OCI-LY1 (cell line): ENCODE measurements around the gene CHRM2.

Source experiments
- H2AFZ ChIP-seq: fragments of 200-600 bp; sonication (generic), shearing (Covaris generic); 2 replicates; pipeline ENCODE4 v1.6.0; 2014; ENCODE audit warnings: antibody characterized with exemption, mild to moderate bottlenecking, low read length
- H3F3A ChIP-seq: fragments of 200-600 bp; sonication (generic), shearing (Covaris generic); 2 replicates; pipeline ENCODE4 v1.6.0; 2014; ENCODE audit warnings: mild to moderate bottlenecking, antibody characterized with exemption, low read length, moderate library complexity; ENCODE audit not compliant: insufficient read depth
- H3K27ac ChIP-seq: fragments of 200-600 bp; sonication (generic); 2 replicates; pipeline ENCODE4 v1.5.1; 2014; ENCODE audit warnings: low read length, mixed run types, mild to moderate bottlenecking, low read depth; ENCODE audit not compliant: poor library complexity, severe bottlenecking
- H3K27me3 ChIP-seq: fragments of 200-600 bp; sonication (generic); 2 replicates; pipeline ENCODE4 v1.6.0; 2014; ENCODE audit warnings: antibody characterized with exemption, mild to moderate bottlenecking, low read length, moderate library complexity; ENCODE audit not compliant: insufficient read depth
- H3K36me3 ChIP-seq: fragments of 200-600 bp; sonication (generic); 2 replicates; pipeline ENCODE4 v1.6.1; 2014; ENCODE audit warnings: mild to moderate bottlenecking, antibody characterized with exemption, low read length, moderate library complexity, mixed read lengths; ENCODE audit not compliant: insufficient read depth
- H3K4me1 ChIP-seq: fragments of 200-600 bp; sonication (generic); 2 replicates; pipeline ENCODE4 v1.5.1; 2014; ENCODE audit warnings: mild to moderate bottlenecking, low read length, moderate library complexity; ENCODE audit not compliant: insufficient read depth, severe bottlenecking
- H3K4me2 ChIP-seq: fragments of 200-600 bp; sonication (generic), shearing (Covaris generic); 2 replicates; pipeline ENCODE4 v1.6.1; 2014; ENCODE audit warnings: low read length
- H3K4me3 ChIP-seq: fragments of 200-600 bp; sonication (generic); 2 replicates; pipeline ENCODE4 v1.5.1; 2014; ENCODE audit warnings: low read length, low read depth, mild to moderate bottlenecking, mixed read lengths; ENCODE audit not compliant: poor library complexity, severe bottlenecking
- H3K79me2 ChIP-seq: fragments of 200-600 bp; shearing (Covaris generic); 2 replicates; pipeline ENCODE4 v1.6.1; 2016; ENCODE audit warnings: mixed run types, low read length, mixed read lengths; ENCODE audit not compliant: insufficient read depth
- H3K9ac ChIP-seq: fragments of 200-600 bp; sonication (generic), shearing (Covaris generic); 2 replicates; pipeline ENCODE4 v1.6.1; 2014; ENCODE audit warnings: mild to moderate bottlenecking, low read length, mixed read lengths
- H3K9me2 ChIP-seq: fragments of 200-600 bp; sonication (generic), shearing (Covaris generic); 2 replicates; pipeline ENCODE4 v1.6.1; 2014; ENCODE audit warnings: low read depth, mild to moderate bottlenecking, low read length, mixed read lengths
- H3K9me3 ChIP-seq: fragments of 200-600 bp; shearing (Covaris generic); 2 replicates; pipeline ENCODE4 v1.6.1; 2014; ENCODE audit warnings: low read length, mixed read lengths
- H4K20me1 ChIP-seq: fragments of 200-600 bp; sonication (generic), shearing (Covaris generic); 2 replicates; pipeline ENCODE4 v1.6.0; 2016; ENCODE audit warnings: mild to moderate bottlenecking, low read length; ENCODE audit not compliant: insufficient read depth
- CTCF ChIP-seq: fragments of 200-600 bp; sonication (generic), shearing (Covaris generic); IDR thresholded peaks from 2 replicates; pipeline ENCODE4 v1.5.1; 2017; ENCODE audit warnings: mild to moderate bottlenecking, antibody characterized with exemption, low read length, moderate library complexity, mixed read lengths
- EZH2 ChIP-seq: fragments of 200-600 bp; sonication (generic), shearing (Covaris generic); IDR thresholded peaks from 2 replicates; pipeline ENCODE4 v1.8.0; 2017; ENCODE audit warnings: borderline replicate concordance, mixed run types, mild to moderate bottlenecking, antibody characterized with exemption, low read length, moderate library complexity, mixed read lengths

Gene CHRM2

DNA sequence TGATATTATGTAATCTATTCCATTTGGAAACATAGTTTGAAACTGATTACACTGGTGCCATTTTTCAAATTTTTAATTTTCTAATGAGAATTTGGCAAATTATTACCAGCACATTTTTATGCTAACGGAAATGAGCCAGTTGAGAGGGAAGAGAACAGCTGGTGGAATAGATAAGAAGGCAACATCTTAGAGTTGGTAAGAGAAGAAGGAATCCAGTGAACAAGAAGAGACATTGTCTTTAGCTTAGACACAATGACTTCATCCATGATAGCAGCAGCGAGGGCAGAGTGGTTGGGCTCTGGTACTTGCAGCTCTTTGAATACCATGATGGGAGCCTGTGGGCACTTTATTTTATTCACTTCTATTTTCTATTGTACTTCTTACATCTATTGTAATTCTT lies 89.6 kb downstream of the CHRM2 start:
- no peaks in the 10 kb centered on the region for H3K79me2 ChIP-seq
- H4K20me1 ChIP-seq, result no peaks in the 10 kb centered on the region
- H3K4me2 ChIP-seq, result no peak overlapping the region
- H3F3A ChIP-seq, result no peaks in the 10 kb centered on the region
- no peak overlapping the region for H3K9ac ChIP-seq
- H3K27me3 ChIP-seq, result no peaks in the 10 kb centered on the region
- H3K4me3 ChIP-seq, result no peak overlapping the region
- no peak overlapping the region for H2AFZ ChIP-seq
- TF ChIP-seq EZH2, result no peak
- TF ChIP-seq CTCF, result no peak
- H3K9me3 ChIP-seq, result no peaks in the 10 kb centered on the region
- no peaks in the 10 kb centered on the region for H3K9me2 ChIP-seq
- H3K27ac ChIP-seq, result no peak overlapping the region
- H3K36me3 ChIP-seq, result no peaks in the 10 kb centered on the region
- H3K4me1 ChIP-seq, result no peaks in the 10 kb centered on the region

- no peaks in the 10 kb centered on the region for H3K36me3 ChIP-seq
- no peak overlapping the region for H3K9ac ChIP-seq
- H3F3A ChIP-seq, result no peaks in the 10 kb centered on the region
- H3K9me3 ChIP-seq, result no peaks in the 10 kb centered on the region
- no peaks in the 10 kb centered on the region for H3K9me2 ChIP-seq
- no peaks in the 10 kb centered on the region for H3K4me1 ChIP-seq
- H3K27ac ChIP-seq, result no peak overlapping the region
- H3K27me3 ChIP-seq, result no peaks in the 10 kb centered on the region
- H4K20me1 ChIP-seq, result no peaks in the 10 kb centered on the region
- no peak overlapping the region for H2AFZ ChIP-seq
- H3K4me3 ChIP-seq, result no peak overlapping the region
- no peak for TF ChIP-seq CTCF
- TF ChIP-seq EZH2, result no peak
- H3K79me2 ChIP-seq, result no peaks in the 10 kb centered on the region
- H3K4me2 ChIP-seq, result no peak overlapping the region
Measured at GRCh38 chr7:136964347-136964746, 95.9 kb downstream of the CHRM2 start.

DNA sequence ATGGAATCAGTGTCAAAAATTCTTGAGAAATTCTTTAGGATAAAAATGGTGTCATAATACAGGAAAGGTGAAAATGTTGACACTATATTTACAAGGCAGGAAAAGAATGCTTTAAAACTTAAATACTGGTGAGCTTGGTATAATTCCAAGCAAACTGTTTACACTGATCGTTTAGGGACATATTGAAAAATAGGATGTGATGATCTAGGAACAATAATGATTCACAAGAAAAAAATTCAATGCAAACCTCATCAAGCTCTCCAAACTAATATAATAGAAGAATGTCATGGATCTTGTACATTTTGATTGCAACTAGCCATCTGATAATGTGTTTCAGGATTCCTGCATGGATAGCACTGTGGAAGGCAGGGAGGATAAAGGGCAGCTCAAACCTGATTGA lies 98.4 kb downstream of the CHRM2 start:
- H3K79me2 ChIP-seq, result no peaks in the 10 kb centered on the region
- H3K36me3 ChIP-seq, result no peaks in the 10 kb centered on the region
- H3K4me3 ChIP-seq, result no peak overlapping the region
- no peaks in the 10 kb centered on the region for H4K20me1 ChIP-seq
- TF ChIP-seq CTCF, result no peak
- no peak for TF ChIP-seq EZH2
- H2AFZ ChIP-seq, result no peak overlapping the region
- H3K4me1 ChIP-seq, result no peaks in the 10 kb centered on the region
- no peaks in the 10 kb centered on the region for H3K27me3 ChIP-seq
- H3K9me3 ChIP-seq, result no peaks in the 10 kb centered on the region
- no peak overlapping the region for H3K27ac ChIP-seq
- H3K9ac ChIP-seq, result no peak overlapping the region
- H3K4me2 ChIP-seq, result no peak overlapping the region
- no peaks in the 10 kb centered on the region for H3K9me2 ChIP-seq
- no peaks in the 10 kb centered on the region for H3F3A ChIP-seq
